Bronchial epithelial cell (primary cell): ENCODE results near the gene TOB2. TPM values are rescaled to one million over a fixed set of nuclear protein-coding genes. Genes with fewer than 3 reads are reported as not detected.
A peak's percentile ranks its signal among the peaks of the same experiment; 100 is the strongest.

Experiments used
- DNase-seq: peaks from one replicate; pipeline ENCODE4 v3.0.0-alpha.2; 2010; ENCODE audit warnings: low read depth
- FAIRE-seq: peaks from 2 replicates; lab custom pipeline; 2011; peaks lifted over from hg19 to GRCh38; lab: Jason Lieb, UNC
- H3K27me3 ChIP-seq: 2 replicates; pipeline ENCODE4 v1.5.1; 2011; ENCODE audit warnings: low read length; ENCODE audit not compliant: control insufficient read depth, insufficient read depth
- H3K36me3 ChIP-seq: 2 replicates; pipeline ENCODE4 v1.5.1; 2011; ENCODE audit warnings: low read length; ENCODE audit not compliant: control insufficient read depth, insufficient read depth
- H3K4me3 ChIP-seq: 2 replicates; pipeline ENCODE4 v1.5.1; 2011; ENCODE audit warnings: mild to moderate bottlenecking, low read depth, low read length, control low read depth
- total RNA-seq: library from RNA; depleted of rRNA; stranded (reverse); fragments of >200 nt; gene quantifications from 2 replicates; pipeline ENCODE4 v1.2.1, GENCODE V29; 2014
- TF ChIP-seq, protein P1 (sequence below): IDR thresholded peaks from 2 replicates; pipeline ENCODE4 v1.5.1; 2011; ENCODE audit warnings: mild to moderate bottlenecking, moderate library complexity, low read length, control low read depth, inconsistent platforms; ENCODE audit not compliant: insufficient read depth, severe bottlenecking

Gene TOB2
- 6.3 and 11.9 TPM in 2 replicates for total RNA-seq

DNA sequence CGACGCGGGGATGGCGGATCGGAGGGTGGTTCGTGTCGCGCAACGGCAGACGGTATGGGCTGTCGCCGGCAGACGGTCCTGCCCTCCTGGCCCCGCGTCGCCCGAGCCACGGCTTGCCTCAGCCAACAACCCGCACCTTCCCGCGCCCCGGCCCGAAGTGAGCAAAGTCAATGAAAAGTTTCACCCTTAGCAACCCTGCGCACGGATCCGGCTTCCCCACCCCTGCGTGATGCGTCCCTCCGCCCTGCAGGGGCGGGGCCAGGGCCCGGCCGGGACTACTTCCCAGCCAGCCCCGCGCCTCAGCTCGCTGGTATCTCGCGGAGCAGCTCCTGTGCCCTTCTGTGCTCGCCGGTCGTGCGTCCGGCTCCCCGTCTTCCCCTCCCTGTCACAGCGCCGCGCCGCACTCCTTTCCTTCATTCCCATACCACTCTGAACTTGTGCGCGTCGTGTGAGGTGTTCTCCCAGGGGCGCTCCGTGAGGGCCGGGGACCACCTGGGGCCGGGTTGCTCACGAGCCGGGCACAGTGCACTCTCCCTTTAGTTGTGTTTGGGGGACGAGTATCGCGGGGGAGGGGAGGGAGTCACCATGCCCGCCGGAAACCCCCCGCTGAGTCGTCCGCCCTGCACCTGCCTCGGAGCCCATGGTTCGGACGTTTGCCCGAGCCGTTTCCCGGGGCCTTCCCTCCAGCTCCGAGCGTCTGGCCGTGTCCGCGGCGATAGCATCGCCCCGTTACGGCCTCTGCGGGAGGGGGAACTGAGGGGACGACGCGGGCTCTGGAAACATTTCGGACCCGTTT, at the start of gene TOB2:
TOB2 (minus strand) TSS at position 163 of the 796 bp plus-strand sequence. CDS start 9,456 bp downstream, outside the sequence.
- Histone ChIP-seq H3K27me3 (no peaks in the 10 kb centered on the region), H3K4me3 (peak within 1 kb of the TSS; percentile 96), H3K36me3 (peaks cover 6% of the 10 kb centered on the region)
- TF ChIP-seq, protein P1, sequence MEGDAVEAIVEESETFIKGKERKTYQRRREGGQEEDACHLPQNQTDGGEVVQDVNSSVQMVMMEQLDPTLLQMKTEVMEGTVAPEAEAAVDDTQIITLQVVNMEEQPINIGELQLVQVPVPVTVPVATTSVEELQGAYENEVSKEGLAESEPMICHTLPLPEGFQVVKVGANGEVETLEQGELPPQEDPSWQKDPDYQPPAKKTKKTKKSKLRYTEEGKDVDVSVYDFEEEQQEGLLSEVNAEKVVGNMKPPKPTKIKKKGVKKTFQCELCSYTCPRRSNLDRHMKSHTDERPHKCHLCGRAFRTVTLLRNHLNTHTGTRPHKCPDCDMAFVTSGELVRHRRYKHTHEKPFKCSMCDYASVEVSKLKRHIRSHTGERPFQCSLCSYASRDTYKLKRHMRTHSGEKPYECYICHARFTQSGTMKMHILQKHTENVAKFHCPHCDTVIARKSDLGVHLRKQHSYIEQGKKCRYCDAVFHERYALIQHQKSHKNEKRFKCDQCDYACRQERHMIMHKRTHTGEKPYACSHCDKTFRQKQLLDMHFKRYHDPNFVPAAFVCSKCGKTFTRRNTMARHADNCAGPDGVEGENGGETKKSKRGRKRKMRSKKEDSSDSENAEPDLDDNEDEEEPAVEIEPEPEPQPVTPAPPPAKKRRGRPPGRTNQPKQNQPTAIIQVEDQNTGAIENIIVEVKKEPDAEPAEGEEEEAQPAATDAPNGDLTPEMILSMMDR, result no peak
- DNase-seq (peak; percentile 78), FAIRE-seq (no peak)

GRCh38 chr22:41491374-41492100, 44.9 kb upstream of the TOB2 start:
- DNase-seq (no peak), FAIRE-seq (no peak)
- Histone ChIP-seq H3K27me3 (no peaks in the 10 kb centered on the region), H3K4me3 (no peak overlapping the region), H3K36me3 (no peaks in the 10 kb centered on the region)
- TF ChIP-seq, protein P1, result no peak

GRCh38 chr22:41488596-41489385, 42.2 kb upstream of the TOB2 start:
- Histone ChIP-seq H3K36me3 (no peaks in the 10 kb centered on the region), H3K27me3 (no peaks in the 10 kb centered on the region), H3K4me3 (no peak overlapping the region)
- DNase-seq, result no peak
- TF ChIP-seq, protein P1, result no peak
- no peak for FAIRE-seq

GRCh38 chr22:41488076-41488475, 41.5 kb upstream of the TOB2 start:
- TF ChIP-seq, protein P1, result no peak
- Histone ChIP-seq H3K4me3 (no peak overlapping the region), H3K36me3 (no peaks in the 10 kb centered on the region), H3K27me3 (no peaks in the 10 kb centered on the region)
- no peak for FAIRE-seq
- DNase-seq, result no peak

GRCh38 chr22:41487037-41487935, 40.7 kb upstream of the TOB2 start:
- DNase-seq, result no peak
- Histone ChIP-seq H3K36me3 (no peaks in the 10 kb centered on the region), H3K4me3 (no peak overlapping the region), H3K27me3 (no peaks in the 10 kb centered on the region)
- FAIRE-seq, result no peak
- TF ChIP-seq, protein P1, result no peak
